HG02678 (cell line): ENCODE data around the gene DBH.
"Not testable (repeated sequence)": the region's sequence is repeated elsewhere in the genome, so short reads cannot be mapped to it uniquely, and the experiment has no call there.

ENCODE experiments used
- ATAC-seq: cut with Tn5 transposase; IDR thresholded peaks from one replicate; pipeline ENCODE4 v1.9.1; 2021; ENCODE audit warnings: mild to moderate bottlenecking, moderate library complexity; ENCODE audit not compliant: unreplicated experiment

DBH gene

GRCh38 chr9:133664173-133665050, 28.2 kb downstream of the DBH start:
- ATAC-seq = no peak

DNA sequence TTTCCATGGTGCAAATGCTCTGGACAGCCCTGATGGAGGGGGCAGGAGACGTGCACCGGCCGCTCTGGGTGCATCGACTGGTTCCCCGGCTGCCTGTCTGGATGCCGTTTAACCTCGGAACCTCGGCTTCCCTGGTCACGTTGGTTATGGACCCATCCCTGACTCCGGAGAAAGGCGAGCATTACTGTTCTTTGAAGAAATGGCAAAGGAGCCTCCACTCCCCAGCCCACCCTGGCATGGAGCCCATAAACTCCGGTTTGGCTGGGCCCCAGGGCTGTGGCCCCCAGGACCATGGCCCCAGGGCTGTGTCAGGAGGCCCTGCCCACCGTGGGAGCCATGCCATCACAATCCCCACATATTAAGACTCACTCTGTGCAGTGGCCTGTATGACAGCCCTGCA, 28.9 kb downstream of the DBH start:
- no peak for ATAC-seq

- ATAC-seq = no peak
Observed at GRCh38 chr9:133665535-133665934, 29.4 kb downstream of the DBH start.

GRCh38 chr9:133666387-133666786, 30.2 kb downstream of the DBH start:
- ATAC-seq = no peak

GRCh38 chr9:133666845-133667244, 30.7 kb downstream of the DBH start:
- ATAC-seq = no peak

GRCh38 chr9:133667759-133668450, 31.7 kb downstream of the DBH start:
- no peak for ATAC-seq

- ATAC-seq = no peak
Observed at GRCh38 chr9:133669182-133669801, 33.1 kb downstream of the DBH start.

- no peak for ATAC-seq
Observed at GRCh38 chr9:133670466-133670865, 34.3 kb downstream of the DBH start.

DNA sequence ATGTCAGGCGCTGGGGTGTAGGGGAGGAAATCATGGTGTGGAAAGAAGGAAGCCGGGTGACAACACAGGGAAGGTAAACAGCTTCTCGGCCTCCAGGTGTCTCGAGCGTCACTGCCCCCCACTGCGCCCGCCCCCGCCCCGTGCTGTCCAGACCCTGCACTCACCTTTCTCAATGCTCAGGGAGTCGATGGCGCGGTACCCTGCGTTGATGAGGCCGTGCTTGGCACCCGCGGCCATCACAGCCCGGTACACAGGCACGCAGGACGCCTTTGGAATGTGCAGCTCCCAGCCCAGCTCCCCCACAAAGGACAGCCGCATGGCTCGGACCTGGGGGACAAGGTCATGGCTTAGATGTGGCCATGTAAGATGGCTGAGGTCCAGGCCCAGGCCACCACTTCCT, 35.2 kb downstream of the DBH start:
- no peak for ATAC-seq

GRCh38 chr9:133672503-133673257, 36.5 kb downstream of the DBH start:
- ATAC-seq = no peak

DNA sequence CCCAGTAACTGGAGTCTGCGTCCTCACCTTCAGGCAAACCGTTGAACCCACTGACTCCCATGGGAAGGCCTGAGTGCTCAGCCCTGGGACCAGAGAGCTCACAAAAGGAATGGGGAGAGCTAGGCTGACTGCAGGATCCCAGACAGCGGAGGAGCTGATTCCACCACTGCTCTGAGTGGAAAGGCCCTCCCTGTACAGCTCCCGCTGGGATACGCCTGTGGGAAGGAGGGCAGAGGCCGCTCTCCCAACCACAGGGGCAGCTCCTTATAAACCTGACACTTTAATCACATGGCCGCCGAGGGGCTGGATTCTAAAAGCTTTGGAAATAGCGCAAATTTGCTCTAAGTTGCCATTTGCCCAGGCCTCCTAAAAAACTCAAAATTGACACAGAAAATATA, 37.1 kb downstream of the DBH start:
- ATAC-seq = no peak

DNA sequence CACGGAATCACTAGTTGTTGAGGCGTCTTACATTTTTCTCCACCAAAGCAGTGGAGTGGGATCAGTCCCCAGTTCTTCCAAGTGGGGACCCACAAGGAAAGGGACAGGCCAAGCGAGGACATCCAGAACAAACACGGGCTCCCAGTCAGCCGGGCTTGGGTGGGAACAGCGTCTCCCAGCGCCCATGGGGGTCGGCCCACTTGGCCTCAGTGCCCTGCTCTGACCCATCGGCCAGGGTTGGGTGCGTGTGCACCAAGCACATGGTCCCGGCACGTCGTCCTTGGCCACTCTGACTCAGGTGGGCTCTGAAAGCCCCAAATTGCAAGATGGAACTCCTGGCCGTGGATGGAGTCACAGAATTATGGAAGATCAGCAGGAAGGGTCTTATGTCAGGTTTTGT, 37.9 kb downstream of the DBH start:
- no peak for ATAC-seq

- ATAC-seq = not testable (repeated sequence)
Observed at GRCh38 chr9:133675796-133676195, 39.6 kb downstream of the DBH start.

- ATAC-seq = no peak
Observed at GRCh38 chr9:133676450-133676849, 40.3 kb downstream of the DBH start.

DNA sequence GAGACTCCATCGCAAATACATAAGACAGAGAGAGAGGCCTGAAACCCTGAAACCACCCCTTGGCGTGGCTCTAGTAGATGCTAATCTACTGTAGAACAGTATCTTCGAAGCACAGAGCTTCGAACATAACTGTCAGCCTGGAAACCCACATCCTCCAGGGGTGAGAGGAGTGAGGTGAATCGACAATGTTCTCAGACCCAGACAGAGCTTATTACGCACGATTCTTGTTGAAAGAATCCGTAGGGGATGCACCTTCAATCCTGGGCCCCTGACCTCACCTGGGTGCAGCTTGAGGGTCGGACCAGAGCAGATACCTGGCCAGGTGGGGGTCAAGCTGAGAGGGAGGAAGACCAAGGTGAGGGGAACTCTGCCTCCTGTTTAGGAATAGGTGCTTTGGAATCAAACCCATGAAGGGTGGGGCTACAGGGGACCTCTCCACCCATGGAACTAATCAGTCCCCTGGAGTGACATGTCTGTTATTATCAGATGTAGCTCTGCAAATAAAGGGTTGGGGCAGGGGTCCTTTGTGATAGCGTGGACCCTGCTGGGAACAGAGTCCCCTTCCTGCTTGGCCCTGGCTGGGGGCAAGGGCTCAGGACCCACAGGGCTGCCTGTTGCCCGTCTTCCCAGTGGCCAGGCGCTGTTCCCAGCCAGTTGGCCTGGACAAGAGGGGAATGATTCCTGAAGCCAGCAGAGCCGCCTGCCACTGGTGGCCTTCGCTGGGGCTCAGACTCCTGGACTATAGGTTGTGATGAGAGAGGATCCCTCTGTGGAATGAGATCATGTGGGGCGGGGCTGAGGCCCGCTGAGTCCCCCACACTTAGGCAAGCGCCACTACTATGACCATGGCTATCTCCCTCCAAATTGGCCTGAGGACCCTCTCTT, 41.2 kb downstream of the DBH start:
- no peak for ATAC-seq

GRCh38 chr9:133679056-133679455, 42.9 kb downstream of the DBH start:
- no peak for ATAC-seq

DNA sequence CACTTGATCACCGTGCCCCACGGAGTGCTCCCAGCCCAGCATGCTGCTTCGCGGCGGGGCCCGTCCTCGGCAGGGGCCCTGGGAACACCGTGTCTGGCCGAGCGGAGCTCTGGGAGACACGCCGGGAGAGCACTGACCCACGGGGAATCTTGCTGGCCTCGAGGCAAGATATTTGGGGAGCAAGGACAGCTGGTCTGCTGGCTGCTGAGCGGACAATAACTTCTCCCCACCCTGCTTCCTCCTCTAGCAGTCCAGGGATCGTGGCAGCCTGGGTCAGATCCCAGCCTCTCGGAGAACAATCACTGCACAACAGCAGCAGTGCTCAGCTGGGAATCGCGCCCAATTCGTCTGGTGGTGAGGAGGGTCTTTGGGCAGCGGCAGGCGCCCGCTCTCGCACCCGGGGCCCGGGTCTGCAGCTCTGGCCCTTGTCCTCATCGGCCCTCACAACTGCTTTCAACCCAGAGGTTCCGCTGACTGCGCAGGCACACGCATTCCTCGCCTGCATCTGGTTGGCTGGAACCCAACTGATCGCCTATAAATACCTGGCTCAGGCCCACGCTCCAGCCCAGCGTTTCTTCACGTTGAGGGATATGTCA, 43.4 kb downstream of the DBH start:
- ATAC-seq = no peak

- ATAC-seq = no peak
Observed at GRCh38 chr9:133680250-133680975, 44.2 kb downstream of the DBH start.
